Thyroid gland (tissue), 4 donors: ENCODE results near the gene PLB1. TPM values are rescaled to one million over a fixed set of nuclear protein-coding genes. Genes with fewer than 3 reads are reported as not detected.

Experiments used
- DNase-seq, 2 donors: peaks; one replicate each; pipeline ENCODE4 v3.0.0-alpha.2; 2019
- H3K27ac ChIP-seq, 3 donors: fragments of 200-600 bp; sonication (generic); 1 replicate in 2 of 3; 2 replicates in 1 of 3; pipeline ENCODE4 v1.5.1; 2016 to 2019; ENCODE audit warnings: mild to moderate bottlenecking in 1 of 3, moderate library complexity in 1 of 3
- H3K27me3 ChIP-seq: fragments of 200-600 bp; sonication (generic); one replicate; pipeline ENCODE4 v1.5.1; 2019
- H3K36me3 ChIP-seq, 2 donors: fragments of 200-600 bp; sonication (generic); one replicate each; pipeline ENCODE4 v1.5.1; 2016 to 2019
- H3K4me1 ChIP-seq, 2 donors: fragments of 200-600 bp; sonication (generic); one replicate each; pipeline ENCODE4 v1.5.1; 2017 to 2019
- H3K4me3 ChIP-seq, 3 donors: fragments of 200-600 bp; sonication (generic); replicated peaks in 1 of 3; 1 replicate in 2 of 3; 2 replicates in 1 of 3; pipeline ENCODE4 v1.5.1; 2016; ENCODE audit warnings: mild to moderate bottlenecking in 1 of 3
- H3K9me3 ChIP-seq: fragments of 200-600 bp; sonication (generic); one replicate; pipeline ENCODE4 v1.5.1; 2017
- POLR2A ChIP-seq, 2 donors: fragments of 450-650 bp; IDR thresholded peaks; one replicate each; pipeline ENCODE4 v1.6.1; 2017; ENCODE audit warnings: antibody characterized with exemption in 2 of 2, mild to moderate bottlenecking in 2 of 2, moderate library complexity in 1 of 2
- WGBS, 2 donors: methylation state at CpG; one replicate each; pipeline ENCODE4 v1.1.5; 2017; 5-methylcytosine and 5-hydroxymethylcytosine counted together
- intact Hi-C: fragments of 100-400 bp; cut with DNase I; formaldehyde crosslinking; loops from one replicate; pipeline ENCODE4 v1.15.1; 2023
- total RNA-seq, 4 donors: library from RNA; depleted of rRNA; stranded (reverse); fragments of >200 nt; gene quantifications; one replicate each; pipeline ENCODE4 v1.2.3, GENCODE V29; 2016
- TF ChIP-seq, protein P1 (sequence below), 6 experiments: fragments of 200-600 bp in 3 of 6; fragments of 450-650 bp in 3 of 6; sonication (generic) in 3 of 6; IDR thresholded peaks; one replicate each; pipeline ENCODE4 v1.5.1; 2016 to 2019; ENCODE audit warnings: antibody characterized with exemption in 6 of 6, mild to moderate bottlenecking in 2 of 6, inconsistent platforms in 1 of 6, moderate library complexity in 1 of 6

Gene PLB1
- total RNA-seq, 4 donors from 2014 or later = 1.2 to 3.3 (median 1.8) TPM

DNA sequence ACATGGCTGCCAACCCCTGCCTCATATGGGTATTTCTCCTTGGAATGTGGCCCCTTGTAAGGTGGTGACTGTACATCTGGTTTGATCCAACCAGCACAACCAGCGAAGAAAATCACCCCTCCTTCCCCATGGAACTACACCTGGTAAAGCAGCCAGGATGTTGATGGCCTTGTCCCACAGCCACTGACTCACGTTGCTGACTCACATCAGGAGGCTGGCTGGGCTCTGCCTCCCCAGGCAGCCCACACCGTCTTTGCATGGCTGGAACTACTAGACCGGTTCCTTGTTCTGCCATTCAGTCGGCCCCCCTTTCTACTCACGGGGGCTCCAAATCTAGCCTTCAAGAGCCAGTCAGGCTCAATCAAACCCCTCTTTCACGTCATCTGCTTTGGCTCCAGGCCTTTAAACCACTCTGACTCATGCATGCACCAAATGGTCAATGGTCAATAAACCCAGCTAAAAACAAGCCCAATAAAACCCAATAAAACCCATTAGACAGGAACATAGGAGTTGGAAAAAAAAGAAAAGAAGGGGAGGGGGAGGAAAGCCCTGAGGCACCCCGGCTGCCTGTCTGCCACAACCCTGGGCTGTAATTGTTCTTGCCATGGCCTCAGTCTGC is 114.8 kb downstream of the PLB1 start:
- Histone ChIP-seq H3K4me1 (peaks cover 2 to 24% of the 10 kb centered on the region in 2 donors), H3K4me3 (no peak overlapping the region), H3K27ac (peak overlapping the region in 1 of 3 donors; percentile 53), H3K36me3 (no peaks in the 10 kb centered on the region), H3K27me3 (no peaks in the 10 kb centered on the region), H3K9me3 (no peaks in the 10 kb centered on the region)
- 72 to 76% methylated on average over 8 of the region's 8 CpGs for whole genome bisulfite sequencing, 2 donors
- intact Hi-C loops = no loop called here
- peak; percentile 56 for DNase-seq
- no peak for TF ChIP-seq POLR2A (IDR thresholded peaks at IDR 0.05)
- TF ChIP-seq, protein P1, sequence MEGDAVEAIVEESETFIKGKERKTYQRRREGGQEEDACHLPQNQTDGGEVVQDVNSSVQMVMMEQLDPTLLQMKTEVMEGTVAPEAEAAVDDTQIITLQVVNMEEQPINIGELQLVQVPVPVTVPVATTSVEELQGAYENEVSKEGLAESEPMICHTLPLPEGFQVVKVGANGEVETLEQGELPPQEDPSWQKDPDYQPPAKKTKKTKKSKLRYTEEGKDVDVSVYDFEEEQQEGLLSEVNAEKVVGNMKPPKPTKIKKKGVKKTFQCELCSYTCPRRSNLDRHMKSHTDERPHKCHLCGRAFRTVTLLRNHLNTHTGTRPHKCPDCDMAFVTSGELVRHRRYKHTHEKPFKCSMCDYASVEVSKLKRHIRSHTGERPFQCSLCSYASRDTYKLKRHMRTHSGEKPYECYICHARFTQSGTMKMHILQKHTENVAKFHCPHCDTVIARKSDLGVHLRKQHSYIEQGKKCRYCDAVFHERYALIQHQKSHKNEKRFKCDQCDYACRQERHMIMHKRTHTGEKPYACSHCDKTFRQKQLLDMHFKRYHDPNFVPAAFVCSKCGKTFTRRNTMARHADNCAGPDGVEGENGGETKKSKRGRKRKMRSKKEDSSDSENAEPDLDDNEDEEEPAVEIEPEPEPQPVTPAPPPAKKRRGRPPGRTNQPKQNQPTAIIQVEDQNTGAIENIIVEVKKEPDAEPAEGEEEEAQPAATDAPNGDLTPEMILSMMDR (IDR thresholded peaks at IDR 0.05) = no peak

DNA sequence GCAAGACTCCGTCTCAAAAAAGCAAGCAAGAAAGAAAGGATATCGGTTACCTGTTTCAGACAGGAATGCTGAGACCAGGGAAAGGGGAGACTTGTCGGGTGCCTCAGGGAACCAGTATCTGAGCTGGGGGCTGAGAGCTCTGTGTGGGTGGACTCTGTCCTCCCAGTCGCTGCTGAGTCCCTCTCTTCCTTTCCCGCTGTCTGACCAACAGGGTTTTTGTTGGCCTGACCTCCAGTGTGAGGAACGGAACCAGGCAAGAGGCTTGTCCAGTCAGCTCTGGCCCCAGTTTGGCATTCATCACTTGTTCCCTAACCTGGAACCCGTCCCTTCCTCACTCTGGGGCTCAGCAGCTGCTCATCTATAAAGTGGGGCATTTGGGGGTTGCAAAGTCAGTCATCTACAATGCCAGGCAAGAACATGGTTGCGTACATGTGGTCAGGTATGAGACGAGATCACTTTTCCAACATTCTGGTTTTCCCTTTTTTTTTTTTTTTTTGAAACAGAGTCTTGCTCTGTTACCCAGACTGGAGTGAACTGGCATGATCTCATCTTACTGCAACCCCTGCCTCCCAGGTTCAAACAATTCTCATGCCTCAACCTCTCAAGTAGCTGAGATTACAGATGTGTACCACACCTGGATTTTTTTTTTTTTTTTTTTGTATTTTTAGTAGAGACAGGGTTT is 116.4 kb downstream of the PLB1 start:
- H3K27me3 ChIP-seq = no peaks in the 10 kb centered on the region
- peaks cover 2 to 24% of the 10 kb centered on the region in 2 donors for H3K4me1 ChIP-seq
- H3K4me3 ChIP-seq = no peak overlapping the region
- H3K36me3 ChIP-seq = no peaks in the 10 kb centered on the region
- 87 to 90% methylated on average over 9 of the region's 9 CpGs for WGBS, 2 donors
- no peak for DNase-seq
- intact Hi-C loops = no loop called here
- no peak overlapping the region for H3K27ac ChIP-seq
- no peaks in the 10 kb centered on the region for H3K9me3 ChIP-seq
- TF ChIP-seq, protein P1 (IDR thresholded peaks at IDR 0.05) = no peak
- no peak for TF ChIP-seq POLR2A (IDR thresholded peaks at IDR 0.05)

DNA sequence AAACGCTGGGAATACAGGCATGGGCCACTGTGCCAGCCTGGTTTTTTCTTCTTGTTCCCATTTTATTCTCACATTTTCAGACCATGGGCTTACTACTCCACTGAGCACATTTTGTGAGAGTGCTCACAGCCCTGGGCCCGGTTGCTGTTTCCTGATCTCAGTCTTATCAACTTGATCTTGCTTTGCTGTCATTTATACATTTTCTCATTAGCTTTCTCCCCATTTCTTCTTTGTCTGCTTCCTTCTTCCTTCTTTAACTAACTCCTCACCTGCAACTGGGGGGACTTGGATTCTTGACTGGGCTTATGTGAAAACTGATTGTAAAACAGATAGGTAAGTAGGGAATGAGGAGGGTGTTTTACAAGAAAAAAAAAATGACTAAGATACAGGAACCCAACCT is 117.3 kb downstream of the PLB1 start:
- H3K4me3 ChIP-seq = no peak overlapping the region
- no peaks in the 10 kb centered on the region for H3K9me3 ChIP-seq
- H3K27ac ChIP-seq = peak overlapping the region in 1 of 3 donors; percentile 67
- 76 to 88% methylated on average over 2 of the region's 2 CpGs for WGBS, 2 donors
- no peak for DNase-seq
- H3K27me3 ChIP-seq = no peaks in the 10 kb centered on the region
- H3K4me1 ChIP-seq = peaks cover 2 to 24% of the 10 kb centered on the region in 2 donors
- TF ChIP-seq, protein P1 (IDR thresholded peaks at IDR 0.05) = no peak
- no peak for TF ChIP-seq POLR2A (IDR thresholded peaks at IDR 0.05)
- H3K36me3 ChIP-seq = no peaks in the 10 kb centered on the region
- intact Hi-C loops = no loop called here

DNA sequence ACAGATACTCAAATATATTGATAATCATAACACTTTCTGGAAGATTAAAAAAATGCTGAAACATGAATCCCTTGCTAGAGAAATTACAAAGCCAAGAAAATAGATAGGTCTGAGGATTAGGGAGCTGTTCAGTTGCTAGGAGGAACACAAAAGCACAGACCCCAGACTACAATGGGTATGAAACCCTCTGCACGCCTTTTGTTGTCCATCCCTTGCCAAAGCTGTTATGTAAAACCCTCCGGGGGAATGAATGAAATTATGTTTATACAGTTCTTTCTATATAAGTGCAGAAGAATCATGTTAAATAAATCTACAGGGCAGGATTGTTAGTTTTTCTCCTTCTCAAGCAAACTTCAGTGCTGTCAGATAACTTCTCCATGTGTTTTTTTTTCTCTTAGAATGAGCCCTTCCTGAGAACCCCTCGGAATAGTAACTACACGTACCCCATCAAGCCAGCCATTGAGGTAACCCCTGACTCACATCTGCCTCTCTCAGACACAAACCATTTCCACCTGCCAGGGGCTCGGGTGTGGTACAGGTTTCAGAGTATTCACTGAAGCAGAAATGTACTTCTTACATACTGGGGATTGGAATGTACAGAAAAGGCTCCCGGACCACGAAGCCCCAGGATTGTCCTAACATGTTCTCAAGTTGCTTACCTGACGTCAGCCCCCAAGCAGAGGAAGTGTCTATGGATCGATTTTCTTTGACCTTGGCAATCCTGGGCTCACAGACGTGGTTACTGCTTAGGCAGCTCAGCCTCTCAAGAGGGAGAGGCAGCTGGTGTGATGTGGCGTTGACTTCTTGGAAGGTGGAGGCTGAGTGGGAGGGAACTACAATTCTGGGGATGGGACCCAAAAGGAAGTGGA is 118.0 kb downstream of the PLB1 start:
- Histone ChIP-seq H3K27me3 (no peaks in the 10 kb centered on the region), H3K9me3 (no peaks in the 10 kb centered on the region), H3K27ac (peak overlapping the region in 1 of 3 donors; percentile 67), H3K4me3 (no peak overlapping the region), H3K36me3 (no peaks in the 10 kb centered on the region), H3K4me1 (peaks cover 2 to 24% of the 10 kb centered on the region in 2 donors)
- TF ChIP-seq POLR2A (IDR thresholded peaks at IDR 0.05) = no peak
- TF ChIP-seq, protein P1 (IDR thresholded peaks at IDR 0.05) = no peak
- 40 to 44% methylated on average over 11 of the region's 11 CpGs for WGBS, 2 donors
- intact Hi-C loops = no loop called here
- peak; percentile 50 to 56 for DNase-seq
